ENCODE data around the gene ZBTB32.

The ZBTB32 gene

GRCh38 chr19:35755550-35756376, 51.4 kb downstream of the ZBTB32 start:
- H3K4me3 ChIP-seq (ENCODE audit: control insufficient read depth, low read depth, low read length), result peak overlapping the region; percentile 78
- TF ChIP-seq CTCF (conservative IDR thresholded peaks at IDR 0.05; ENCODE audit: control insufficient read depth, insufficient read depth, low read depth, low read length), result no peak
- peak; percentile 88 for DNase-seq (ENCODE audit: low read depth)

DNA sequence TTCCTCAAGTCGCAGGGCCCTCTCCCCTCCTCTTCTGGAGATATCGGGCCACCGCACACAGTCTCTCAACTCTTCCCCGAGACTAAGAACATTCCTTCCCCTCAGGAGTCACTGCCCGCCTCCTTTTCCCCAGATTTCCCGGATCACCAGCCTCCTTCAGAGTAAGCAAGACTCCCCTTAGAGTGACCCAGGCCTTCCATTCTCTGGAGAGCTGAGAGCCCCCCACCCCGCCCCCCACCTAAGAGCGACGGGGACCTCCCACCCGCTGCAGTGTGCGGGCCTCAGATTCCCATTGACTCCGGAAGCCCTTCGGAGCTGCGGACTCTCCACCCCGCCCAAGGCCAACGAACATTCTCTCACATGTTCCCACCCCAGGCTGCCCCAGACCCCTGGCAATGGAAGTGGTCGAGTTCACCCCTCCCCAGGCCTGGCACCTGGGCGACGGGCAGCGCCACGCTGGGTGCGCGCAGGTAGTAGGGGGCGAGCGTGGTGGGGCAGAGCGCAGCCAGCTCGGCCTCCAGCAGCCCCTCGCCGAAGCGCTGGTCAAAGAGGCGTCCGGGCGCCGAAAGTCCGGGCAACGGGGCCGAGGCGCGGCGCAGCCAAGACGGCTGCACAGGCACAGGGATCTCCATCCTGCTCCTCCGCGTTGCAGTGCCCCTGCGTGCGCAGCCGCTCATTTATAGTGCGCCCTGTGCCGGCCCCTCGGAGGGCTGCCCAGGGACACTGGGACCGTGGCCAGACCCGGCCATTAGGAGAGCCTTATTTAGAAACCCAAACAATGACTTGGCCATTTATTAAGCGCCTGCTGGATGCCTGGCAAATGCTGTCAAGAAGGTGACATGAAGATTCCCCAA, 52.2 kb downstream of the ZBTB32 start, which contains the start of gene HSPB6:
TSS of gene HSPB6 (minus strand) at position 653 of the 854 bp plus-strand sequence. CDS start at position 632, 21 bp downstream.
- H3K4me3 ChIP-seq (ENCODE audit: control insufficient read depth, low read depth, low read length), result peak within 1 kb of the TSS; percentile 78
- no peak for TF ChIP-seq CTCF (conservative IDR thresholded peaks at IDR 0.05; ENCODE audit: control insufficient read depth, insufficient read depth, low read depth, low read length)
- peak; percentile 84 for DNase-seq (ENCODE audit: low read depth)

GRCh38 chr19:35757231-35757748, 52.9 kb downstream of the ZBTB32 start:
- peak overlapping the region; percentile 78 for H3K4me3 ChIP-seq (ENCODE audit: control insufficient read depth, low read depth, low read length)
- DNase-seq (ENCODE audit: low read depth), result peak; percentile 98

DNA sequence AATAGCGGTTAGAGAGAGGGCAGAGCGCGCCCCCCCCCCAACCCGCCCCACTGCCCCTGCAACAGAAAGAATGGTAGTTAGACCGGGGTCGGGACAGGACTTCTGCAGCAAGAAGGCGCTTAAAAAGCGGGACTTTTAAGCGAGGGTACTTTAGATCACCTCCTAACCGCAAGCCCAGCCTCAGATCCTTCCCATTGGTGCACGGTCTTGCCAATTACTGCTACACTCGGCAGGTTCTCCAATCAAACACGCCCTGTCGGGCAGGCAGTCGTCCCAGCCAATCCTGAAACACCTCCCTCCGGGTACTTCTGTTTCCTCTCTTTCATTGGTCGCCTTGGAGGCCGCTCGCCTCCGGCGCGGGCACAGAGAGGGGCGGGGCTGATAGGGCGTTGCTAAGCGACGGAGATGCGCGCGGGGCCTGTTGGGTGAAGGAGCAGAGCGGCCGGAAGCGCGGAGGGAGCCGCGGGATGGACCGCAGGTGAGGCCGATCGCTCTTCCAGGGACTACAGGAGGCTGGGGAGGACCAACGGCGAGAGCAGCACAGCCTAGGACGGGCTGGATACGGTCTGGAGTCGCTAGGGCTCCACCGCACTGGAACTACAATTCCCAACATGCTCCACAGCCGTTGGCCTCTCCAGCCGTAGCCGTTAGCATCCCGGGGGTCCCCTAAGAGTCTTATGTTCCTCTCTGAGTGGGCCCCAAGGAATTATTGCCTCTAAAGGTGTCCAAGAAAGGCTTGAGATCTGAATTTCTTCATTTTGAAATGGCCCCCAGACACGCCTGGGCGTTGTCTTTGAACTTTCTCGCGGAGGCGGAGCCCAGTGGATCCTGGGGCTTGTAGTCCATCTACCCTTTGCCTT, 53.6 kb downstream of the ZBTB32 start, which contains the start of gene PROSER3:
TSS of gene PROSER3 (plus strand) at position 428 of the 860 bp plus-strand sequence. CDS start at position 468, 40 bp downstream.
- peak; percentile 100 for DNase-seq (ENCODE audit: low read depth)

More at GRCh38 chr19:35757231-35757748, 52.9 kb downstream of the ZBTB32 start:
- TF ChIP-seq CTCF (conservative IDR thresholded peaks at IDR 0.05; ENCODE audit: control insufficient read depth, insufficient read depth, low read depth, low read length), result no peak

DNA sequence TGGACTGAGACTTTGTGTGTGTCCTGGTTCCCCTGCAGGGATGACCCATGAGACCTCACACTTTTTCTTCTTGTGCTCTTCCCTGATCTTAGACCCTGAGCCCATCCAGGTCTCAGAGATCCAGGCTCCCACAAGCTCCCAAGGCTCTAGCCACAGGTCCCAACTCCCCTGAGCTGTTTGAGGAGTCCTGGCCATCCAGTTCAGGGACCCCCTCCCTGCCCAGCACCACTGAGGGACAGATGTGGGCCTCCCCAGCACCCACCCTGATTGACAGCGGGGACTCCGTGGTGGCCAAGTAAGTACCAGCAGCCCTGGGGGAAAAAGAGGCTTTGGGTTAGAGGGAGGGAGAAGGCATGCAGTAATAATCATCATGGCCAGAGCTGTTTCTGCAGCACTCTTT, 55.3 kb downstream of the ZBTB32 start:
- DNase-seq (ENCODE audit: low read depth), result no peak
- no peak for TF ChIP-seq CTCF (conservative IDR thresholded peaks at IDR 0.05; ENCODE audit: control insufficient read depth, insufficient read depth, low read depth, low read length)
- no peak overlapping the region for H3K4me3 ChIP-seq (ENCODE audit: control insufficient read depth, low read depth, low read length)

More for the DNA sequence above, 53.6 kb downstream of the ZBTB32 start, which contains the start of gene PROSER3:
- no peak for TF ChIP-seq CTCF (conservative IDR thresholded peaks at IDR 0.05; ENCODE audit: control insufficient read depth, insufficient read depth, low read depth, low read length)
- H3K4me3 ChIP-seq (ENCODE audit: control insufficient read depth, low read depth, low read length), result peak within 1 kb of the TSS; percentile 84

All from fibroblast of mammary gland (primary cell).